Endothelial cell of umbilical vein (primary cell): ENCODE results near the gene LCA5L. TPM values are rescaled to one million over a fixed set of nuclear protein-coding genes. Genes with fewer than 3 reads are reported as not detected.

Source experiments
- BruUV-seq: library from RNA; stranded (reverse); fragments of 400-500 nt; replicated peaks from 2 replicates; lab custom pipeline; 2021; lab: Mats Ljungman, UMichigan
- CTCF ChIA-PET: fragments of 300-600, 350-600 bp; sonication (Branson Sonifier 250); formaldehyde crosslinking; loops from one replicate; lab custom pipeline; 2021; ENCODE audit warnings: antibody characterized with exemption, inconsistent platforms; lab: Charles Lee
- POLR2A ChIA-PET: fragments of 300-600, 350-600 bp; sonication (Branson Sonifier 250); formaldehyde crosslinking; loops from one replicate; lab custom pipeline; 2021; ENCODE audit warnings: antibody characterized with exemption, inconsistent platforms; lab: Charles Lee
- DNase-seq: peaks from one replicate; pipeline ENCODE4 v3.0.0-alpha.2; 2011; ENCODE audit warnings: low read depth, low spot score
- FAIRE-seq: peaks from 2 replicates; lab custom pipeline; 2011; peaks lifted over from hg19 to GRCh38; lab: Jason Lieb, UNC
- H2AFZ ChIP-seq: 2 replicates; pipeline ENCODE4 v1.6.0; 2012; ENCODE audit warnings: low read depth, low read length, control low read depth, inconsistent platforms
- H3K27ac ChIP-seq: 2 replicates; pipeline ENCODE4 v1.5.1; 2011; ENCODE audit warnings: low read depth, mild to moderate bottlenecking, control low read depth, low read length, moderate library complexity; ENCODE audit not compliant: insufficient read depth
- H3K27me3 ChIP-seq, 2 experiments: 2 replicates each; pipeline versions ENCODE4 v1.6.0 to v1.6.1; 2011; ENCODE audit warnings: low read length in 2 of 2, mixed read lengths in 1 of 2; ENCODE audit not compliant: control insufficient read depth in 2 of 2, insufficient read depth in 2 of 2
- H3K36me3 ChIP-seq, 2 experiments: 2 replicates in 1 of 2; 3 replicates in 1 of 2; pipeline ENCODE4 v1.5.1; 2011; ENCODE audit warnings: low read length in 2 of 2, mild to moderate bottlenecking in 1 of 2, moderate library complexity in 1 of 2; ENCODE audit not compliant: control insufficient read depth in 2 of 2, insufficient read depth in 2 of 2; ENCODE audit errors: extremely low read depth in 1 of 2
- H3K4me1 ChIP-seq: 3 replicates; pipeline ENCODE4 v1.5.1; 2011; ENCODE audit warnings: mild to moderate bottlenecking, low read length; ENCODE audit not compliant: control insufficient read depth, insufficient read depth; ENCODE audit errors: extremely low read depth
- H3K4me2 ChIP-seq: 2 replicates; pipeline ENCODE4 v1.6.1; 2011; ENCODE audit warnings: low read length, control low read depth, mixed read lengths; ENCODE audit not compliant: insufficient read depth
- H3K4me3 ChIP-seq, 3 experiments: fragments of 200-600 bp in 1 of 3; sonication (generic), shearing (Covaris generic) in 1 of 3; replicated peaks in 1 of 3; 2 replicates each; pipeline ENCODE4 v1.5.1; 2011 to 2016; ENCODE audit warnings: control low read depth in 3 of 3, low read length in 3 of 3, mild to moderate bottlenecking in 2 of 3, inconsistent platforms in 1 of 3, low read depth in 1 of 3, moderate library complexity in 1 of 3; ENCODE audit not compliant: insufficient read depth in 1 of 3
- H3K79me2 ChIP-seq: 2 replicates; pipeline ENCODE4 v1.6.0; 2012; ENCODE audit warnings: low read length, inconsistent platforms; ENCODE audit not compliant: control insufficient read depth, insufficient read depth
- H3K9ac ChIP-seq: replicated peaks from 2 replicates; pipeline ENCODE3; 2011; ENCODE audit warnings: low read length, control low read depth; ENCODE audit not compliant: insufficient read depth; ENCODE audit errors: extremely low read depth
- H3K9me1 ChIP-seq: replicated peaks from 3 replicates; pipeline ENCODE4 v1.6.0; 2011; ENCODE audit warnings: mild to moderate bottlenecking, low read length; ENCODE audit not compliant: control insufficient read depth, insufficient read depth; ENCODE audit errors: extremely low read depth
- H3K9me3 ChIP-seq: replicated peaks from 2 replicates; pipeline ENCODE4 v1.5.1; 2012; ENCODE audit warnings: low read length, inconsistent platforms; ENCODE audit not compliant: control insufficient read depth, insufficient read depth
- H4K20me1 ChIP-seq: replicated peaks from 2 replicates; pipeline ENCODE3; 2011; ENCODE audit warnings: mild to moderate bottlenecking, low read length; ENCODE audit not compliant: control insufficient read depth, insufficient read depth; ENCODE audit errors: extremely low read depth
- EZH2 ChIP-seq: IDR thresholded peaks from 2 replicates; pipeline ENCODE4 v1.6.1; 2012; ENCODE audit warnings: borderline replicate concordance, low read depth, mild to moderate bottlenecking, moderate library complexity, low read length, inconsistent platforms; ENCODE audit not compliant: severe bottlenecking
- FOS ChIP-seq: IDR thresholded peaks from 2 replicates; pipeline ENCODE4 v1.6.1; 2011; ENCODE audit warnings: mild to moderate bottlenecking, low read length, moderate library complexity, borderline replicate concordance; ENCODE audit not compliant: insufficient read depth
- GATA2 ChIP-seq: IDR thresholded peaks from 2 replicates; pipeline ENCODE4 v1.7.0; 2011; ENCODE audit warnings: low read depth, mild to moderate bottlenecking, moderate library complexity, mixed read lengths, low read length; ENCODE audit not compliant: insufficient read length, insufficient read depth
- JUN ChIP-seq: IDR thresholded peaks from 2 replicates; pipeline ENCODE4 v1.6.1; 2011; ENCODE audit warnings: borderline replicate concordance, low read depth; ENCODE audit not compliant: insufficient read length, insufficient read depth
- MYC ChIP-seq: IDR thresholded peaks from one replicate; pipeline ENCODE4 v1.6.1; 2011; ENCODE audit warnings: mild to moderate bottlenecking, low read depth, low read length
- POLR2A ChIP-seq: IDR thresholded peaks from 2 replicates; pipeline ENCODE4 v1.6.1; 2012; ENCODE audit warnings: low read depth, mild to moderate bottlenecking, control low read depth, low read length
- POLR2AphosphoS5 ChIP-seq: IDR thresholded peaks from 2 replicates; pipeline ENCODE4 v1.6.1; 2012; ENCODE audit warnings: low read depth, mild to moderate bottlenecking, control low read depth, low read length, moderate library complexity; ENCODE audit not compliant: insufficient read depth
- dilution Hi-C: fragments of 300-500 bp; cut with MboI; formaldehyde crosslinking; loops from one replicate; pipeline ENCODE4 v1.15.0; 2019; ENCODE audit warnings: low sequenced_read_pairs; ENCODE audit not compliant: extremely low pct_ligation_motif_present
- intact Hi-C: fragments of 100-400 bp; cut with micrococcal nuclease; formaldehyde crosslinking; loops from one replicate; pipeline ENCODE4 v1.10.0; 2022
- polyA plus RNA-seq, 4 experiments: library from polyadenylated mRNA; depleted of rRNA in 3 of 4; stranded (reverse) in 3 of 4; unstranded in 1 of 4; fragments of >200 nt; gene quantifications; 2 replicates each; pipeline versions ENCODE4 v1.2.1 to v1.2.3, GENCODE V29; 2011 to 2012; ENCODE audit warnings: missing spikeins in 1 of 4
- total RNA-seq: library from RNA; stranded (reverse); gene quantifications from 2 replicates; pipeline ENCODE4 v1.2.3, GENCODE V29; 2021
- TF ChIP-seq, protein P1 (sequence below), 2 donors: IDR thresholded peaks; 1 replicate in 1 of 2; 2 replicates in 1 of 2; pipeline ENCODE4 v1.5.1; 2011; ENCODE audit warnings: low read length in 2 of 2, mild to moderate bottlenecking in 2 of 2, moderate library complexity in 2 of 2, control low read depth in 1 of 2, inconsistent platforms in 1 of 2, low read depth in 1 of 2; ENCODE audit not compliant: insufficient read depth in 1 of 2; ENCODE audit errors: extremely low read depth in 1 of 2
- TF ChIP-seq, protein P2 (sequence below): IDR thresholded peaks from 2 replicates; pipeline ENCODE4 v1.6.1; 2011; ENCODE audit not compliant: insufficient read depth, insufficient read length

The LCA5L gene
- total and polyA plus RNA-seq, 2 donors (not counting 3 experiments of a cell fraction or from before 2014, with no cell fraction given) = 0.26 to 1.0 TPM

- CTCF ChIA-PET = no interaction called here
- TF ChIP-seq, protein P1, sequence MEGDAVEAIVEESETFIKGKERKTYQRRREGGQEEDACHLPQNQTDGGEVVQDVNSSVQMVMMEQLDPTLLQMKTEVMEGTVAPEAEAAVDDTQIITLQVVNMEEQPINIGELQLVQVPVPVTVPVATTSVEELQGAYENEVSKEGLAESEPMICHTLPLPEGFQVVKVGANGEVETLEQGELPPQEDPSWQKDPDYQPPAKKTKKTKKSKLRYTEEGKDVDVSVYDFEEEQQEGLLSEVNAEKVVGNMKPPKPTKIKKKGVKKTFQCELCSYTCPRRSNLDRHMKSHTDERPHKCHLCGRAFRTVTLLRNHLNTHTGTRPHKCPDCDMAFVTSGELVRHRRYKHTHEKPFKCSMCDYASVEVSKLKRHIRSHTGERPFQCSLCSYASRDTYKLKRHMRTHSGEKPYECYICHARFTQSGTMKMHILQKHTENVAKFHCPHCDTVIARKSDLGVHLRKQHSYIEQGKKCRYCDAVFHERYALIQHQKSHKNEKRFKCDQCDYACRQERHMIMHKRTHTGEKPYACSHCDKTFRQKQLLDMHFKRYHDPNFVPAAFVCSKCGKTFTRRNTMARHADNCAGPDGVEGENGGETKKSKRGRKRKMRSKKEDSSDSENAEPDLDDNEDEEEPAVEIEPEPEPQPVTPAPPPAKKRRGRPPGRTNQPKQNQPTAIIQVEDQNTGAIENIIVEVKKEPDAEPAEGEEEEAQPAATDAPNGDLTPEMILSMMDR (IDR thresholded peaks at IDR 0.05; ENCODE audit: extremely low read depth in 1 of 2, insufficient read depth in 1 of 2, low read depth in 1 of 2, low read length in 2 of 2) = no peak
- TF ChIP-seq POLR2AphosphoS5 = no peak
- no peak for TF ChIP-seq JUN
- TF ChIP-seq FOS = no peak
- TF ChIP-seq EZH2 = no peak
- TF ChIP-seq, protein P2, sequence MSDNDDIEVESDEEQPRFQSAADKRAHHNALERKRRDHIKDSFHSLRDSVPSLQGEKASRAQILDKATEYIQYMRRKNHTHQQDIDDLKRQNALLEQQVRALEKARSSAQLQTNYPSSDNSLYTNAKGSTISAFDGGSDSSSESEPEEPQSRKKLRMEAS = no peak
- TF ChIP-seq GATA2 = no peak
- no peak for TF ChIP-seq POLR2A
- no peak for TF ChIP-seq MYC
- no peak for FAIRE-seq
- Histone ChIP-seq H3K9me3 (no peaks in the 10 kb centered on the region), H3K9ac (no peak within 1 kb of the TSS), H4K20me1 (no peaks in the 10 kb centered on the region), H3K9me1 (no peaks in the 10 kb centered on the region), H3K4me3 (no peak within 1 kb of the TSS), H3K36me3 (no peaks in the 10 kb centered on the region), H3K4me2 (no peak within 1 kb of the TSS), H3K79me2 (no peaks in the 10 kb centered on the region), H3K27me3 (peaks cover 3 to 7% of the 10 kb centered on the region in 2 experiments), H2AFZ (no peak within 1 kb of the TSS), H3K4me1 (no peaks in the 10 kb centered on the region), H3K27ac (no peak within 1 kb of the TSS)
- dilution Hi-C loops (no loop called here), intact Hi-C loops (no loop called here)
- DNase-seq = no peak
- POLR2A ChIA-PET = no interaction called here
- BruUV-seq = no TSS peak
Measured at GRCh38 chr21:39451332-39452206, 6.0 kb upstream of the LCA5L start, which contains the start of gene SH3BGR. Gene SH3BGR, plus strand, starts transcription at chr21:39451970. Its CDS starts 127 bp downstream, at chr21:39452097.
